Trophoblast cell (in vitro differentiated cells and primary cell): Measurements from ENCODE around the gene GOLGA6L10.
"Not testable (repeated sequence)": the region's sequence is repeated elsewhere in the genome, so short reads cannot be mapped to it uniquely, and the experiment has no call there.

Source experiments
- DNase-seq, 2 donors: peaks; one replicate each; pipeline ENCODE4 v3.0.0-alpha.2; 2016
- H2AFZ ChIP-seq: 2 replicates; pipeline ENCODE4 v1.6.1; 2013; ENCODE audit warnings: low read length, moderate library complexity, mild to moderate bottlenecking; ENCODE audit not compliant: insufficient read depth, poor library complexity
- H2AK5ac ChIP-seq: 2 replicates; pipeline ENCODE4 v1.6.1; 2013; ENCODE audit warnings: mild to moderate bottlenecking, low read length
- H2BK120ac ChIP-seq: 2 replicates; pipeline ENCODE4 v1.6.1; 2013; ENCODE audit warnings: low read length, mild to moderate bottlenecking, moderate library complexity; ENCODE audit not compliant: insufficient read depth, poor library complexity
- H2BK12ac ChIP-seq: 2 replicates; pipeline ENCODE4 v1.6.1; 2013; ENCODE audit warnings: mild to moderate bottlenecking, low read length, moderate library complexity
- H2BK5ac ChIP-seq: 2 replicates; pipeline ENCODE4 v1.6.1; 2013; ENCODE audit warnings: low read length, low read depth, moderate library complexity, mild to moderate bottlenecking; ENCODE audit not compliant: poor library complexity
- H3K14ac ChIP-seq: 2 replicates; pipeline ENCODE4 v1.6.1; 2013; ENCODE audit warnings: mild to moderate bottlenecking, low read length
- H3K18ac ChIP-seq: 2 replicates; pipeline ENCODE4 v1.6.1; 2013; ENCODE audit warnings: mild to moderate bottlenecking, low read length
- H3K23ac ChIP-seq: 2 replicates; pipeline ENCODE4 v1.6.1; 2013; ENCODE audit warnings: low read length
- H3K27ac ChIP-seq: 2 replicates; pipeline ENCODE4 v1.5.1; 2013; ENCODE audit warnings: low read depth, mild to moderate bottlenecking, inconsistent platforms, low read length, moderate library complexity
- H3K27me3 ChIP-seq: 2 replicates; pipeline ENCODE4 v1.6.1; 2013; ENCODE audit warnings: inconsistent platforms, mild to moderate bottlenecking, low read length, moderate library complexity; ENCODE audit not compliant: insufficient read depth
- H3K36me3 ChIP-seq, 2 experiments: 1 replicate in 1 of 2; 2 replicates in 1 of 2; pipeline ENCODE4 v1.6.1; 2013; ENCODE audit warnings: low read length in 2 of 2, mild to moderate bottlenecking in 2 of 2, moderate library complexity in 1 of 2; ENCODE audit not compliant: insufficient read depth in 2 of 2, control insufficient read depth in 1 of 2
- H3K4ac ChIP-seq: 2 replicates; pipeline ENCODE4 v1.6.1; 2013; ENCODE audit warnings: low read depth, mild to moderate bottlenecking, low read length, moderate library complexity
- H3K4me1 ChIP-seq, 2 experiments: 1 replicate in 1 of 2; 2 replicates in 1 of 2; pipeline ENCODE4 v1.6.1; 2013; ENCODE audit warnings: low read length in 2 of 2, mild to moderate bottlenecking in 2 of 2, moderate library complexity in 1 of 2; ENCODE audit not compliant: insufficient read depth in 2 of 2, control insufficient read depth in 1 of 2
- H3K4me2 ChIP-seq: 2 replicates; pipeline ENCODE4 v1.6.1; 2013; ENCODE audit warnings: inconsistent platforms, mild to moderate bottlenecking, low read length, moderate library complexity
- H3K4me3 ChIP-seq: 2 replicates; pipeline ENCODE4 v1.5.1; 2013; ENCODE audit warnings: mild to moderate bottlenecking, low read depth, low read length, inconsistent platforms
- H3K79me1 ChIP-seq: one replicate; pipeline ENCODE4 v1.6.1; 2013; ENCODE audit warnings: low read length
- H3K79me2 ChIP-seq: 2 replicates; pipeline ENCODE4 v1.6.1; 2013; ENCODE audit warnings: low read length, mild to moderate bottlenecking; ENCODE audit not compliant: control insufficient read depth, insufficient read depth, poor library complexity
- H3K9ac ChIP-seq: 2 replicates; pipeline ENCODE4 v1.6.1; 2013; ENCODE audit warnings: mild to moderate bottlenecking, low read length
- H3K9me3 ChIP-seq: 2 replicates; pipeline ENCODE4 v1.6.1; 2013; ENCODE audit warnings: low read depth, mild to moderate bottlenecking, control low read depth, inconsistent platforms, low read length; ENCODE audit not compliant: insufficient read depth
- H4K12ac ChIP-seq: 2 replicates; pipeline ENCODE4 v1.6.1; 2013; ENCODE audit warnings: low read depth, mild to moderate bottlenecking, low read length, moderate library complexity
- H4K8ac ChIP-seq: 2 replicates; pipeline ENCODE4 v1.6.1; 2013; ENCODE audit warnings: low read depth, mild to moderate bottlenecking, low read length, moderate library complexity
- H4K91ac ChIP-seq: one replicate; pipeline ENCODE4 v1.6.1; 2013; ENCODE audit warnings: low read depth, mild to moderate bottlenecking, low read length, moderate library complexity
- WGBS: extraction: QIAGEN DNeasy Blood & Tissue Kit; methylation state at CpG from one replicate; pipeline ENCODE4 v1.1.7; 2013; ENCODE audit warnings: missing lambda C conversion rate; ENCODE audit not compliant: insufficient read length, insufficient coverage; ENCODE audit errors: extremely low coverage; 5-methylcytosine and 5-hydroxymethylcytosine counted together

Gene GOLGA6L10

GRCh38 chr15:82367790-82368189 lies 18.5 kb upstream of the GOLGA6L10 start:
- not testable (repeated sequence) for H4K91ac ChIP-seq, H2BK12ac ChIP-seq
- no CpG with 5 or more reads among the region's 3 CpGs for WGBS

DNA sequence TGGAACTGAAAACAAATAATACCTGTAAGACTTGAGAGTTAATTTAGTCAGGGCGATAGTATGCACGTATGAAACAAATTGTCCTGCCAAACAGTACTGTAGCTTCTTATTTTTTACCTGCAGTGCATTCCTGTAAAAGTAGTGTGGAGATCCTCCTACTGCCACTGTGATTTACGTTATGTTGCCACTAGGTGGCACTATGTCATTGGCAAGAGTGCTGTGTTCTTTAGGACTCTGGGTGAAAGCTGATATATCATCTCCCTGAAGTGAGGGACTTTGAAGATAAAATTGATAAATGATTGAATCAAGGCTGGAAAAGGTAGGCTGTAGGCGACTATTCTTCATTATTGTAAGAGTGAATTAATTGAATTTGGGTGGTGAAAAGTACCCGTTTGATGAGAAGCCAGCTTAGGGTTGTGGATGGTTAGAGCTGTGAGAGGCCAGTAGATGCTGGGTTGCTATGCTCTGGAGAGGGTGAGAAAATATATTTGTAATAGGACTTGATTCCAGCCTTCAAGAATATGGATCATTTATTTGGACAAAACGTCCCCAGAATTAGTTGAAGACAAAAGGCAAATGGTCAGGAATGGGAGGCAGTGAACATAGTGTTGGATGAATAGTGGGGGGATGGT lies 16.5 kb upstream of the GOLGA6L10 start:
- not testable (repeated sequence) for H3K9me3 ChIP-seq, H3K27ac ChIP-seq, H3K4me2 ChIP-seq, H3K79me1 ChIP-seq, H3K18ac ChIP-seq, H2BK5ac ChIP-seq, H3K4me3 ChIP-seq, H3K27me3 ChIP-seq, H4K91ac ChIP-seq, H3K9ac ChIP-seq, H3K14ac ChIP-seq, H2BK12ac ChIP-seq, H4K8ac ChIP-seq, H4K12ac ChIP-seq, H2BK120ac ChIP-seq, H3K23ac ChIP-seq, H2AFZ ChIP-seq, DNase-seq, H3K79me2 ChIP-seq, H3K4me1 ChIP-seq, H2AK5ac ChIP-seq, H3K36me3 ChIP-seq, H3K4ac ChIP-seq
- no CpG with 5 or more reads among the region's 6 CpGs for WGBS

More at GRCh38 chr15:82367790-82368189, 18.5 kb upstream of the GOLGA6L10 start:
- not testable (repeated sequence) for H2BK120ac ChIP-seq, H4K8ac ChIP-seq, H2AFZ ChIP-seq, H2AK5ac ChIP-seq, H3K4me2 ChIP-seq, H3K23ac ChIP-seq, H3K27me3 ChIP-seq, H3K36me3 ChIP-seq, H3K4ac ChIP-seq, H4K12ac ChIP-seq, H3K14ac ChIP-seq, H3K9ac ChIP-seq, H3K79me1 ChIP-seq, H3K4me3 ChIP-seq, H3K27ac ChIP-seq, H3K9me3 ChIP-seq, H3K79me2 ChIP-seq, H2BK5ac ChIP-seq, H3K4me1 ChIP-seq, H3K18ac ChIP-seq
- DNase-seq, result peak in 1 of 2 donors; percentile 33

DNA sequence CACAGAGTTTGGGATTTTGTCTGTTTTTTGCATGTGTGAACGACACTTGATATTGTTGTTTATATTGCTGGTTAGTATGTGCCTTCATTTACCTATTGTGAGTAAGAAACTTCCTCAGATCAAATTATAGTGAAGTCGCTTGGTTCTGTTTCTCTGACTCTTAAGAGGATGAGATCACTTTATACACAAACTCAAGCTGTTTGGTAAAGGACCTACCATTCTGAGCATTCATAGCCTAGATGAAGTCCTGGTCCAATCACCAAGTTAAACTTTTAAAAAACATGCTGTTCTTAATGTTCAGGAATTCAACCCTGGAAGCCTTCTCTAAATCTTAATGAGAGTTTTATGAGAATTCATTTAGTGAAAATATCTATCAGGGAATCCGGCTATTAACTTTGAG lies 15.3 kb upstream of the GOLGA6L10 start:
- not testable (repeated sequence) for H2BK12ac ChIP-seq, H2AFZ ChIP-seq, H2BK120ac ChIP-seq, H3K4me3 ChIP-seq, H3K9me3 ChIP-seq, H3K4me1 ChIP-seq, H3K23ac ChIP-seq, H4K8ac ChIP-seq, H4K12ac ChIP-seq, H3K4ac ChIP-seq, H3K79me1 ChIP-seq, H3K27me3 ChIP-seq, H3K9ac ChIP-seq, H3K36me3 ChIP-seq, H3K27ac ChIP-seq, DNase-seq, H3K4me2 ChIP-seq, H3K18ac ChIP-seq, H3K14ac ChIP-seq, H4K91ac ChIP-seq, H3K79me2 ChIP-seq, H2AK5ac ChIP-seq, H2BK5ac ChIP-seq
- WGBS, result no CpG with 5 or more reads among the region's 3 CpGs

DNA sequence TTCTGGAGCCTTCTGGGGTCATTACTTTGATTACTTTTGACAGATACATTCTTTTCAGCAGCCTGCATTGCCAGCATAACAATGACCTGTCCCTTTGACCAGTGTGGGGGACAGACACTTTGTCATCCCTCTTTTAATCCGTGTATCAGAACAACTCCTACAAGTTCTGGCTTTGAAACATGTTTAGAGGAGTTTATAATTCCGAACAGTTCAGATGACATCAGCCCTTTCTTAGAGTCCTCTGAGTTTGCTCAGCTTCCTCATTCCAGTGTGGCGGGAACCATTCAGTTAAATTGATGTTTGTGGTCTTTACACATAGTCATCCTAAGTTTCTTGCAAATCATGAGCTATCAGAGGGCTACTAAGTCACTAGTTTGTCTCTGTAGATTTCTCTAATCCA lies 13.5 kb upstream of the GOLGA6L10 start:
- H3K27ac ChIP-seq, H4K8ac ChIP-seq, H3K4ac ChIP-seq, H2AFZ ChIP-seq, H3K9me3 ChIP-seq, H3K79me2 ChIP-seq, H2BK5ac ChIP-seq, H3K27me3 ChIP-seq, H3K36me3 ChIP-seq, H3K79me1 ChIP-seq, H3K4me3 ChIP-seq, H4K12ac ChIP-seq, DNase-seq, H3K4me1 ChIP-seq, H4K91ac ChIP-seq, H3K9ac ChIP-seq, H2AK5ac ChIP-seq, H3K4me2 ChIP-seq, H3K23ac ChIP-seq, H3K14ac ChIP-seq, H2BK120ac ChIP-seq, H2BK12ac ChIP-seq, H3K18ac ChIP-seq: not testable (repeated sequence)
- WGBS, result no CpG with 5 or more reads among the region's 3 CpGs
